Heart left ventricle (tissue), 13 donors: Measurements from ENCODE around the gene PFKFB4.

Experiments used
- CTCF ChIP-seq, 12 donors: fragments of 200-600 bp; sonication (generic) in 4 of 12; IDR thresholded peaks; one replicate each; pipeline versions ENCODE4 v1.5.0 to v1.8.0; 2018 to 2022; ENCODE audit warnings: antibody characterized with exemption in 12 of 12, mild to moderate bottlenecking in 5 of 12
- POLR2A ChIP-seq, 2 donors: fragments of 450-650 bp; IDR thresholded peaks; one replicate each; pipeline ENCODE4 v1.6.1; 2017; ENCODE audit warnings: antibody characterized with exemption in 2 of 2, mild to moderate bottlenecking in 2 of 2, moderate library complexity in 2 of 2
- donor health status: ischemic (EF 13 %, LVEDD 7.1; RV severe dilation, severe dysfunction).
- donor health status: DM: no; HTN: yes; CAD: no.
- donor health status: DM: no; HTN: no; CAD: no.
- donor health status: ischemic (EF 25% LVEDD 6.9; RV normal size, moderate dysfunction).
- donor health status: ischemic (EF 25% LVEDD 5.7; RV mildly dilated, moderate dysfunction).
- donor health status: ischemic (EF 35%, LVEDD 5.7; RV mildly dilated, moderate dysfunction).
- donor health status: nonischemic (EF 11% LVEDD 7.7; RV severe dilation, severe dysfunction).
- donor health status: DM: yes; HTN: yes; CAD: no.
- donor health status: PGD.
- donor health status: ischemic (EF 29% LVEDD 5.4; RV normal size, mild dysfunction).
- donor health status: nonischemic (EF 23%, LVEDD 6.1; RV moderate dilation, normal function).

- no peak for TF ChIP-seq CTCF (IDR thresholded peaks at IDR 0.05)
- no peak for TF ChIP-seq POLR2A (IDR thresholded peaks at IDR 0.05)
These were observed 40.0 kb downstream of the PFKFB4 start for GRCh38 chr3:48516571-48516970.
